Peyer's patch (tissue), 4 donors: ENCODE data around the gene SLC12A6.

ENCODE experiments used
- CTCF ChIP-seq, 6 experiments: fragments of 450-650 bp in 4 of 6; fragments of 200-600 bp in 2 of 6; sonication (generic) in 1 of 6; IDR thresholded peaks; one replicate each; pipeline ENCODE4 v1.5.1; 2017 to 2019; ENCODE audit warnings: antibody characterized with exemption in 6 of 6, mild to moderate bottlenecking in 3 of 6, moderate library complexity in 1 of 6
- POLR2A ChIP-seq, 2 donors: fragments of 450-650 bp; IDR thresholded peaks; one replicate each; pipeline ENCODE4 v1.5.1; 2017; ENCODE audit warnings: antibody characterized with exemption in 2 of 2, mild to moderate bottlenecking in 2 of 2, moderate library complexity in 2 of 2

GRCh38 chr15:34214135-34214534 is 123.4 kb downstream of the SLC12A6 start:
- TF ChIP-seq POLR2A (IDR thresholded peaks at IDR 0.05) (no peak), CTCF (IDR thresholded peaks at IDR 0.05) (no peak)
